ENCODE results near the gene ANKFY1.

The ANKFY1 gene

DNA sequence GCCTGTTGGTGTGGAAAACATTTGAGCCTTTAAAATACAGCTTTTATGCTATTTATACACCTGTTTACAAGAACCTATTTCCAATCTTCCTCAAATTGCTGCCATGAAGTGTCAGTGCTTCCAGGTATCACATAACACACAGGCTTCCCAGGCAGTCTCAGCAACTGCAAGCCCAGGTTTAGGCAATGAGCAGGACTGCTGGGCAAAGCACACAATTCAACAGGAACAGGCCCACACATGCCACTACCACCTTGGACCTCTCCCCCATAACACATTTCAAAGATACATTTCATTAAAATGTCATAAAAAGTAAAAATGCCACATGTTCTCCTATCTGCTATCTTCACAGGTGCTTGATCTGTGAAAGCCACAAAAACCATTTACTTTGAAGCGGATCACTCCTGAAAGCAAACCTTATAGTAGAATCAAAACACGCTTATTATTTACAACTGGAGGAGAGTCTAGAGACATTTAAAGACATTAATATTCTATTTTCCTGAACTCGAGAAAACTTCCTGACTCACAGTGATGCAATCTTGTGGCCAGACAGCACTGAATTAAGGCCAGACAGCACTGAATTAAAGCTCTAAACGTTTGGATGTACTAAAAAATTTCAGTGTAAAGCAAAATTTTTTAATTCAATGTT, 31.5 kb downstream of the ANKFY1 start:
- TF ChIP-seq, protein P1, sequence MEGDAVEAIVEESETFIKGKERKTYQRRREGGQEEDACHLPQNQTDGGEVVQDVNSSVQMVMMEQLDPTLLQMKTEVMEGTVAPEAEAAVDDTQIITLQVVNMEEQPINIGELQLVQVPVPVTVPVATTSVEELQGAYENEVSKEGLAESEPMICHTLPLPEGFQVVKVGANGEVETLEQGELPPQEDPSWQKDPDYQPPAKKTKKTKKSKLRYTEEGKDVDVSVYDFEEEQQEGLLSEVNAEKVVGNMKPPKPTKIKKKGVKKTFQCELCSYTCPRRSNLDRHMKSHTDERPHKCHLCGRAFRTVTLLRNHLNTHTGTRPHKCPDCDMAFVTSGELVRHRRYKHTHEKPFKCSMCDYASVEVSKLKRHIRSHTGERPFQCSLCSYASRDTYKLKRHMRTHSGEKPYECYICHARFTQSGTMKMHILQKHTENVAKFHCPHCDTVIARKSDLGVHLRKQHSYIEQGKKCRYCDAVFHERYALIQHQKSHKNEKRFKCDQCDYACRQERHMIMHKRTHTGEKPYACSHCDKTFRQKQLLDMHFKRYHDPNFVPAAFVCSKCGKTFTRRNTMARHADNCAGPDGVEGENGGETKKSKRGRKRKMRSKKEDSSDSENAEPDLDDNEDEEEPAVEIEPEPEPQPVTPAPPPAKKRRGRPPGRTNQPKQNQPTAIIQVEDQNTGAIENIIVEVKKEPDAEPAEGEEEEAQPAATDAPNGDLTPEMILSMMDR (IDR thresholded peaks at IDR 0.05; ENCODE audit: low read depth, low read length): no peak
- H3K4me3 ChIP-seq (ENCODE audit: low read depth, low read length): no peak overlapping the region

DNA sequence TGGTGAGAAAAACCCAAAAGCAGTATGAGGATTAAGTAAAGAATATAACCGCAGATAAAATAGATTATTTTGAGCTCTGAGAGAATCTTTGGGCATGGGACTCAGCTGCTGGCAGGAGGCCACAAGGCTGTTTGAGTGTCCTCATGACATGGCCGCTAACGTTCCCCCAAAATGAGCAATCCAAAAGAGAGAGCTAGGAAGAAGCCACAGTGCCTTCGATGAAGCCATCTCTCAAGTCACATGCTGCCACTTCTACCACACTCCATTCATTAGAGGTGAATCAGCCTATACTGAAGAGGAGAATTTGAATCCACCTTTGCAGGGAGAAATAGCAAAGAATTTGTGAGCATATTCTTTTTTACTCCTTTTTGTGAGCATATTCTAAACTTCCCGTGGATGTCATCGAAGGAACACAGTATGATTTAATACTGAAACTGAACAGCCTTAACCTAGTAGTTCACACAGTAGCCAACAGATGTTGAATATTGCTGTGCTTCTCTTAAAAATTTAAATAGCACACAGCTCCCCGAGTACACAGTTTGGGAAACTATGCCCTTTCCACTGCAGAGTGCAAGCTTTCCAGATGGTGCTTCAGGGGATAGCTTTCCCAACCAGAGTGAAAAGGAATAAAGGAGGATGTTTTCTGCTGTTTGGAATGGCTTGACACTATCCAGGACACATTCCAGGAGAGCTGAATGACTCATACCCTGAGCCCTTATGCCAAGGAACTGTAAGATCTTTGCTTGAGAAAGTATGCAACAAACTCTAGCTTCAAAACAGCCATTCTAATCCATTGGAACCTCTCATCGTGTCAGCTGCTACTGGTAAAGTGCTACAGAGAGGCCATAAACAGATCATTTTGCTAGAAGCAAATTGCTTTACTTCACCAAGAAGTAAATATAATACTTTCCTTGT, 33.9 kb downstream of the ANKFY1 start:
- TF ChIP-seq, protein P1 (IDR thresholded peaks at IDR 0.05; ENCODE audit: low read depth, low read length): no peak
- H3K4me3 ChIP-seq (ENCODE audit: low read depth, low read length): no peak overlapping the region

DNA sequence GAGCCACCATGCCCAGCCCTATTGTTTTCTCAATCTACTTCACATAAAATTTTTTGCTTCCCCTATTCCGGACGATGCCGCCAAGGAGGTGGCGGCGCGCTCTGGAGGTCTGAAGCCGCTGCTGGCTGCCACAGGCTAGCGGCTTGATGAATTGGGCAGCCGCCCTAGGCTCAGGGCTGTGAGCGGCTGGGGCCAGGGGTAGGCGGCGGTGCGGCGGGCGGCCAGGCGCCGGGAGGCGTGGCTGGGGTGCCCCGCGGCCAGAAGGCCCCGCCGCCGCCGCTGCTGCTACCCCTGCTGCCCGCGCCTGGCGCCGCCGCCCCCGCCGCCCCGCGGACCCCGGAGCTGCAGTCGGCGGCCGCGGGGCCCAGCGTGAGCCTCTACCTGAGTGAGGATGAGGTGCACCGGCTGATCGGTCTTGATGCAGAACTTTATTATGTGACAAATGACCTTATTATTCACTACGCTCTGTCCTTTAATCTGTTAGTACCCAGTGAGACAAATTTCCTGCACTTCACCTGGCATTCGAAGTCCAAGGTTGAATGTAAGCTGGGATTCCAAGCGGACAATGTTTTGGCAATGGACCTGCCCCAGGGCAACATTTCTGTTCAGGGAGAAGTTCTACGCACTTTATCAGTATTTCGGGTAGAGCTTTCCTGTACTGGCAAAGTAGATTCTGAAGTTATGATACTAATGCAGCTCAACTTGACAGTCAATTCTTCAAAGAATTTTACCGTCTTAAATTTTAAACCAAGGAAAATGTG, 41.7 kb downstream of the ANKFY1 start:
- H3K4me3 ChIP-seq (ENCODE audit: low read depth, low read length): no peak overlapping the region
- TF ChIP-seq, protein P1 (IDR thresholded peaks at IDR 0.05; ENCODE audit: low read depth, low read length): no peak

DNA sequence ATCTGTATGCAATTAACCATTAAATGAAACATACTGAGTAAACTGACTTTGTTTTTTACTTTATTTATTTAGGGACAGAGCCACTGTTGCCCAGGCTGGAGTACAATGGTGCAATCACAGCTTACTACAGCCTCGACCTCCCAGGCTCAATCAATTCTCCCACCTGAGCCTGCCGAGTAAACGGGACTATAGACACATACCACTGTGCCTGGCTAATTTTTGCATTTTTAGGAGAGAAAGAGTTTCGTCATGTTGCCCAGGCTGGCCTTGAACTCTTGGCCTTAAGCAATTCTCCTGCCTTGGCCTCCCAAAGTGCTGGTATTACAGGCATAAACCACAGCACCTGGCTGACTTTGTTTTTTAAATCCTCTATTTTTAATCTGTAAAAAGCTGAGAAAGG, 42.6 kb downstream of the ANKFY1 start:
- no peak overlapping the region for H3K4me3 ChIP-seq (ENCODE audit: low read depth, low read length)
- TF ChIP-seq, protein P1 (IDR thresholded peaks at IDR 0.05; ENCODE audit: low read depth, low read length): no peak

DNA sequence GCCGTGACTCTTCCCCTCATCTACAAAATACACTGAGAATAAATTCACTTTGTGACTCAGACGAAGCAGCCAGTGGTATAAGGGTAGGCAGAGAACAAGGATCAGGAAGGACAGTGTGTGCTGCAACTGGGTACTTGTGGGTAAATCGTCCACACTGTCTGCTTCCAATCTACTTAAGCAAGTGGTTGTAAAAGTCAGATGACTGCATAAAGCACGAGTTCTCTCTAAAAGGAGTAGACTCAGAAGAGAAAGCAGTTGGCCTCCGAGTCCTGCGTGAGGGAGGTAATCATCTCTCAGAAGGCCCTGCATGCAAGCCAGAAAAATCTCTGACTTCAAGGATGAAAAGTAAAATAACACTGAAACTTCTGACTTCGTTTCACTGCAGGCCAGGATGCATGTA, 43.1 kb downstream of the ANKFY1 start:
- no peak overlapping the region for H3K4me3 ChIP-seq (ENCODE audit: low read depth, low read length)
- TF ChIP-seq, protein P1 (IDR thresholded peaks at IDR 0.05; ENCODE audit: low read depth, low read length): no peak

DNA sequence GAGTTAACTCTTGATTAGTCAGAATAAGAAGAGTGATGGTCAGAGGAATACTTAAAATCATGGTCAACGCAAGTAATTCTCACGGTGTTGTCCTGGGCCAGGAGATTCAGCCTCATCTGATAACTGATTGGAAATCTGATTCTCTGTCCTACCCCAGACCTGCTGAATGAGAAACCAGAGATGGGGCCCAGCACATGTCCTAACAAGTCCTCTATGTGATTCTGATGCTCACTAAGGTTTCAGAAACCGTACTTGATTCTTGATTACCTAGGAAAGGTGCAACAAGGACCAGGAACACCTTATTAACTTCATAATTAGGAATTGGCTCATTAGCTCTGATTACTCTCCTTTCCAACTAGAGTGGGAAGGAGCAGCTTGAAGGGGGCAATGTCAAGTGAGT, 44.5 kb downstream of the ANKFY1 start:
- TF ChIP-seq, protein P1 (IDR thresholded peaks at IDR 0.05; ENCODE audit: low read depth, low read length): no peak
- no peak overlapping the region for H3K4me3 ChIP-seq (ENCODE audit: low read depth, low read length)

All from WI38 (cell line).